Small intestine (tissue), 7 donors: ENCODE measurements around the gene DLG2. TPM values are rescaled to one million over a fixed set of nuclear protein-coding genes. Genes with fewer than 3 reads are reported as not detected.

Experiments used
- DNase-seq, 2 donors: peaks; one replicate each; pipeline versions ENCODE4 v3.0.0 to v3.0.0-alpha.2; 2013
- FAIRE-seq: peaks from 2 replicates; lab custom pipeline; 2012; peaks lifted over from hg19 to GRCh38; lab: Jason Lieb, UNC
- H3K27ac ChIP-seq, 3 donors: one replicate each; pipeline ENCODE4 v1.5.1; 2013; ENCODE audit warnings: low read length in 2 of 3, mild to moderate bottlenecking in 2 of 3, control low read depth in 1 of 3, inconsistent platforms in 1 of 3, low read depth in 1 of 3, moderate library complexity in 1 of 3
- H3K27me3 ChIP-seq, 3 donors: one replicate each; pipeline ENCODE4 v1.6.1; 2013; ENCODE audit warnings: low read length in 3 of 3, inconsistent platforms in 1 of 3; ENCODE audit not compliant: control insufficient read depth in 3 of 3, insufficient read depth in 3 of 3
- H3K36me3 ChIP-seq, 3 donors: one replicate each; pipeline ENCODE4 v1.6.1; 2013; ENCODE audit warnings: low read length in 3 of 3, inconsistent platforms in 1 of 3, low read depth in 1 of 3, mild to moderate bottlenecking in 1 of 3, moderate library complexity in 1 of 3; ENCODE audit not compliant: control insufficient read depth in 3 of 3, insufficient read depth in 2 of 3
- H3K4me1 ChIP-seq, 3 donors: one replicate each; pipeline ENCODE4 v1.6.1; 2013; ENCODE audit warnings: low read length in 2 of 3, inconsistent platforms in 1 of 3, low read depth in 1 of 3, mild to moderate bottlenecking in 1 of 3, moderate library complexity in 1 of 3; ENCODE audit not compliant: control insufficient read depth in 3 of 3, insufficient read depth in 2 of 3
- H3K4me3 ChIP-seq, 3 donors: one replicate each; pipeline ENCODE4 v1.5.1; 2013; ENCODE audit warnings: low read length in 3 of 3, control low read depth in 1 of 3, inconsistent platforms in 1 of 3, low read depth in 1 of 3, mild to moderate bottlenecking in 1 of 3, moderate library complexity in 1 of 3
- H3K9me3 ChIP-seq, 2 donors: one replicate each; pipeline ENCODE4 v1.6.1; 2013; ENCODE audit warnings: low read depth in 1 of 2, low read length in 1 of 2; ENCODE audit not compliant: control insufficient read depth in 2 of 2, insufficient read depth in 1 of 2
- WGBS, 3 donors: extraction: QIAGEN DNeasy Blood & Tissue Kit; methylation state at CpG; one replicate each; pipeline ENCODE4 v1.1.7; 2013; 5-methylcytosine and 5-hydroxymethylcytosine counted together
- polyA plus RNA-seq, 4 donors: library from polyadenylated mRNA; stranded (reverse) in 3 of 4; unstranded in 1 of 4; fragments of 200-250 nt in 3 of 4; fragments of 120-200 nt in 1 of 4; gene quantifications; one replicate each; pipeline versions ENCODE4 v1.2.1 to v1.2.3, GENCODE V29; 2013
- donor health status: healthy with polysubstance abuse.
- donor health status: control.
- donor health status: control.
- donor health status: Bipolar disorder and iron deficiency.
- donor health status: healthy.

Gene DLG2
- polyA plus RNA-seq, 4 donors: 0.22 to 1.6 (median 1.1) TPM

- no peak for FAIRE-seq
- Histone ChIP-seq H3K4me3 (no peak overlapping the region), H3K4me1 (no peaks in the 10 kb centered on the region), H3K27ac (no peak overlapping the region), H3K27me3 (no peaks in the 10 kb centered on the region), H3K36me3 (no peaks in the 10 kb centered on the region), H3K9me3 (no peaks in the 10 kb centered on the region)
- WGBS, 3 donors: 76 to 84% (median 83%) methylated on average over 5 of the region's 5 CpGs
- no peak for DNase-seq
Observed at GRCh38 chr11:85495918-85496317, 131.2 kb downstream of the DLG2 start.

GRCh38 chr11:85494396-85494795, 132.7 kb downstream of the DLG2 start:
- no peak for DNase-seq
- Histone ChIP-seq H3K4me3 (no peak overlapping the region), H3K9me3 (no peaks in the 10 kb centered on the region), H3K27ac (no peak overlapping the region), H3K27me3 (no peaks in the 10 kb centered on the region), H3K4me1 (no peaks in the 10 kb centered on the region), H3K36me3 (no peaks in the 10 kb centered on the region)
- 10 to 46% (median 20%) methylated on average over 1 of the region's 1 CpG for WGBS, 3 donors
- FAIRE-seq: no peak

GRCh38 chr11:85485902-85486301, 141.2 kb downstream of the DLG2 start:
- Histone ChIP-seq H3K4me1 (no peaks in the 10 kb centered on the region), H3K4me3 (no peak overlapping the region), H3K27me3 (no peaks in the 10 kb centered on the region), H3K9me3 (peaks cover 3 to 39% of the 10 kb centered on the region in 2 donors), H3K27ac (no peak overlapping the region), H3K36me3 (no peaks in the 10 kb centered on the region)
- DNase-seq (no peak), FAIRE-seq (no peak)
- WGBS, 3 donors: 72 to 83% (median 81%) methylated on average over 2 of the region's 2 CpGs

GRCh38 chr11:85483861-85484260, 143.3 kb downstream of the DLG2 start:
- H3K36me3 ChIP-seq: no peaks in the 10 kb centered on the region
- no peaks in the 10 kb centered on the region for H3K4me1 ChIP-seq
- H3K27me3 ChIP-seq: no peaks in the 10 kb centered on the region
- H3K27ac ChIP-seq: no peak overlapping the region
- peaks cover 3 to 39% of the 10 kb centered on the region in 2 donors for H3K9me3 ChIP-seq
- FAIRE-seq: no peak
- 95 to 96% (median 96%) methylated on average over 20 of the region's 20 CpGs for WGBS, 3 donors
- H3K4me3 ChIP-seq: no peak overlapping the region
- DNase-seq: peak in 1 of 2 donors; percentile 17

- WGBS, 3 donors: 94 to 100% (median 97%) methylated on average over 1 of the region's 1 CpG
- no peaks in the 10 kb centered on the region for H3K4me1 ChIP-seq
- peaks cover 3 to 35% of the 10 kb centered on the region in 2 donors for H3K9me3 ChIP-seq
- FAIRE-seq (no peak), DNase-seq (no peak)
- no peaks in the 10 kb centered on the region for H3K36me3 ChIP-seq
- no peak overlapping the region for H3K4me3 ChIP-seq
- no peak overlapping the region for H3K27ac ChIP-seq
- no peaks in the 10 kb centered on the region for H3K27me3 ChIP-seq
Observed at GRCh38 chr11:85481862-85482261, 145.3 kb downstream of the DLG2 start.

- WGBS, 3 donors: 66 to 79% (median 74%) methylated on average over 7 of the region's 7 CpGs
- FAIRE-seq: no peak
- Histone ChIP-seq H3K4me1 (no peaks in the 10 kb centered on the region), H3K36me3 (no peaks in the 10 kb centered on the region), H3K27ac (no peak overlapping the region), H3K27me3 (no peaks in the 10 kb centered on the region), H3K9me3 (peaks cover 0 to 14% of the 10 kb centered on the region in 2 donors), H3K4me3 (no peak overlapping the region)
- DNase-seq: no peak
Observed at GRCh38 chr11:85475660-85476517, 151.3 kb downstream of the DLG2 start.

GRCh38 chr11:85472953-85473352, 154.2 kb downstream of the DLG2 start:
- H3K4me3 ChIP-seq: no peak overlapping the region
- no peaks in the 10 kb centered on the region for H3K36me3 ChIP-seq
- DNase-seq: no peak
- no peak overlapping the region for H3K27ac ChIP-seq
- no peaks in the 10 kb centered on the region for H3K4me1 ChIP-seq
- H3K27me3 ChIP-seq: no peaks in the 10 kb centered on the region
- no peak for FAIRE-seq
- peaks cover 0 to 14% of the 10 kb centered on the region in 2 donors for H3K9me3 ChIP-seq
- 94 to 95% (median 94%) methylated on average over 6 of the region's 6 CpGs for WGBS, 3 donors

GRCh38 chr11:85464283-85464682, 162.9 kb downstream of the DLG2 start:
- WGBS, 3 donors: 66 to 77% (median 74%) methylated on average over 2 of the region's 2 CpGs
- FAIRE-seq: no peak
- no peaks in the 10 kb centered on the region for H3K4me1 ChIP-seq
- H3K9me3 ChIP-seq: peaks cover 0 to 3% of the 10 kb centered on the region in 2 donors
- H3K27ac ChIP-seq: no peak overlapping the region
- no peak overlapping the region for H3K4me3 ChIP-seq
- no peaks in the 10 kb centered on the region for H3K27me3 ChIP-seq
- no peak for DNase-seq
- H3K36me3 ChIP-seq: no peaks in the 10 kb centered on the region
